Measurements from ENCODE around the gene DCC. TPM values are rescaled to one million over a fixed set of nuclear protein-coding genes. Genes with fewer than 3 reads are reported as not detected.

The DCC gene
- total RNA-seq, 2 experiments from 2014 or later: not detected

DNA sequence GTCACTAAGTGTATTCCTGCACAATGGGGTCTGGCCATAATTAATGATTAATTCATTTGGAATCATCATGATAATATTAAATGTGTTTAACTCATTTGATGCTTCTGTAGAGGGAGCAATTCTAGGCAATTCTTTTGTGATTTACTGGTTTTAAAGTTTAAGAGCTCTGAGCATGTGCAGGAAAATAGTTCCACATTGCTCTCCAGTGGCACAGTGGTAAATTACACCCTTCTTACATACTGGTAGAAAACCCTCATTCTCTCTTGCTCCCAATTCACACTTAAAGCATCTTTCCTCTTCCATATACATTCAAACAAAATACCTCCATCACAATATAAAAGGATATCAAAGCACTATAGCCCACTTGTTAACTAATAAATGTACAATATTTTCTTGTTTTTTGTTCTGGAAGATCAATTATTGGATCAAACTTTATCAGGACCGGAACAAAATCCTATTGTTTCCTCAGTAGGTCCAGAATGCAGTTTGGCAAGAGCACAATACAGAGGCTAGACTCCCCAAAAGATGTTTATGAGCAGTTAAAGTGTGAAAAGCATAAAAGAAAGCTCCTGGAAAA is 1040.2 kb downstream of the DCC start:
- no peaks in the 10 kb centered on the region for H3K27me3 Mint-ChIP-seq
- H3K36me3 Mint-ChIP-seq (ENCODE audit: low read depth): no peaks in the 10 kb centered on the region
- CTCF ChIA-PET: no interaction called here
- no peak overlapping the region for H3K27ac Mint-ChIP-seq
- no peaks in the 10 kb centered on the region for H3K4me1 Mint-ChIP-seq
- POLR2A ChIA-PET: no interaction called here
- H3K4me3 Mint-ChIP-seq: no peak overlapping the region
- no peak for DNase-seq
- no peaks in the 10 kb centered on the region for H3K9me3 Mint-ChIP-seq

DNA sequence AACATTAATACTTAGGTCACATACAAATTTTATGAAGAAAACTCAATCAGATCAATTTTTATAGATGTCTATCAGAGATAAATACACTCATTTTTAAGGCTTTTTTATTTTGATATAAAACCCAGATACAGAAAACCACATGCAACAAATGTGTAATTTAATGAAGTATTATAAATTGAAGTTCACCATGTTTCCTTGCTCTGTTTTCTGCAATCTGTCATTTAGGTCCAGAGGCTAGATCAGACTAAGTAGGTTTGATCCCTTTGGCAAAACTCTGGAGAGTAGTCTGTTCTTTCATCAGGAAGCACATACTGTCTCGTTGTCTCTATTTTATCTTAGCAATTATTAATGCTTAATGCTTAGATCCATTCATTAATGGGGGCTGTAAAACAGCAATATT is 1042.9 kb downstream of the DCC start:
- H3K27ac Mint-ChIP-seq: no peak overlapping the region
- no peaks in the 10 kb centered on the region for H3K27me3 Mint-ChIP-seq
- no peak for DNase-seq
- no peak overlapping the region for H3K4me3 Mint-ChIP-seq
- no peaks in the 10 kb centered on the region for H3K9me3 Mint-ChIP-seq
- H3K36me3 Mint-ChIP-seq (ENCODE audit: low read depth): no peaks in the 10 kb centered on the region
- ChIA-PET POLR2A (no interaction called here), CTCF (no interaction called here)
- no peaks in the 10 kb centered on the region for H3K4me1 Mint-ChIP-seq

DNA sequence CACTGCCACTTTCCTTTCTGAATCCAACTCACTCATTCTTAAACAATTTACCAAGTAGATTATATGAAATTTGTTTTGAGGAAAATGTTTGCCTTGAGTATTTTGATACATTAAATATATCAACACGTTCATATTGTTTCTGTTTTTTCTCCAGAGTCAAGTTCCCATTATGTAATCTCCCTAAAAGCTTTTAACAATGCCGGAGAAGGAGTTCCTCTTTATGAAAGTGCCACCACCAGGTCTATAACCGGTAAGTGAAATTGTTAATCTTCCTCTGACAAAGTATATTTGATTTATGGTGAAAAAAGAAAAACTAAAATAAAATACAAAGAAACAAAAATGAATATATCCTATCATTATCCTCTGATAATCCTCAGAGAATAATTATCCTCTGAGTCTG is 1045.9 kb downstream of the DCC start:
- DNase-seq: no peak
- Mint-ChIP-seq H3K27ac (no peak overlapping the region), H3K36me3 (ENCODE audit: low read depth) (no peaks in the 10 kb centered on the region), H3K4me1 (no peaks in the 10 kb centered on the region), H3K9me3 (no peaks in the 10 kb centered on the region), H3K27me3 (no peaks in the 10 kb centered on the region), H3K4me3 (no peak overlapping the region)
- ChIA-PET CTCF (no interaction called here), POLR2A (no interaction called here)

DNA sequence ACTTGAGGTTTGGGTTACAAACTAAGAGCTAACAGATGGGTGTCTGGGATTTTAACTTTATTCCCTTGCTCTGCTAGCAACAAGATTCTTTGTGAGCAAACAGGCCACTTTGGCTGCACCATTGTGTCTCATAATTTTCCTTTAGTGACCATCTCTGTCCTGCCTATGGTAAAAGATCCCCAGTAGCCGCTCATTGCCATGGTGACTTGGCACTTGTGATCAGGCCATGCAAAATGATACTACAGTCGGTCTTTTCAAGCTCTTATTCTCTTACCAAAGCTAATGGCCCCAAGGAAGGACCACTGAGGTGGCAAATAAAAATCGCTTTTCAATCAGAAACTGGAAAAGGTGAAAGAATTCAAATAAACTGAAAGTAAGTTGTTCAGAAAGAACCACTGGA is 1047.6 kb downstream of the DCC start:
- H3K36me3 Mint-ChIP-seq (ENCODE audit: low read depth): no peaks in the 10 kb centered on the region
- no peaks in the 10 kb centered on the region for H3K27me3 Mint-ChIP-seq
- H3K9me3 Mint-ChIP-seq: no peaks in the 10 kb centered on the region
- no peaks in the 10 kb centered on the region for H3K4me1 Mint-ChIP-seq
- POLR2A ChIA-PET: no interaction called here
- no peak overlapping the region for H3K27ac Mint-ChIP-seq
- no peak overlapping the region for H3K4me3 Mint-ChIP-seq
- no peak for DNase-seq
- CTCF ChIA-PET: no interaction called here

DNA sequence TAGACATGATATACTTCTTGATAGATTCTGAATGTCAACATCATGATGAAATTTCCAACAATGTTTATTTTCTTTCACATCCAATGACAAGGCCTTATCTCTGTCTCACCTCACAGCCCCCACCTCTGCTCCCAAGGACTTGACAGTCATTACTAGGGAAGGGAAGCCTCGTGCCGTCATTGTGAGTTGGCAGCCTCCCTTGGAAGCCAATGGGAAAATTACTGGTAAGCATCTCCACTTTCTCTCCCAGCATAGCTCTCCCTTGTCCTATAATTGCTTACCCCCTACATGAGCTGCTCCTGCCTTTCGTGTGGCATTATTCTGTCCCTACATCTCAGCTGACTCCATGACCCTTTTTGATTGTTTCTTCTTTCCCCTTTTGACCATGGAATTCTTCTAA is 1062.7 kb downstream of the DCC start:
- H3K4me3 Mint-ChIP-seq: no peak overlapping the region
- ChIA-PET CTCF (no interaction called here), POLR2A (no interaction called here)
- H3K36me3 Mint-ChIP-seq (ENCODE audit: low read depth): no peaks in the 10 kb centered on the region
- no peak for DNase-seq
- H3K27ac Mint-ChIP-seq: no peak overlapping the region
- no peaks in the 10 kb centered on the region for H3K4me1 Mint-ChIP-seq
- no peaks in the 10 kb centered on the region for H3K27me3 Mint-ChIP-seq
- H3K9me3 Mint-ChIP-seq: peaks cover 5% of the 10 kb centered on the region

DNA sequence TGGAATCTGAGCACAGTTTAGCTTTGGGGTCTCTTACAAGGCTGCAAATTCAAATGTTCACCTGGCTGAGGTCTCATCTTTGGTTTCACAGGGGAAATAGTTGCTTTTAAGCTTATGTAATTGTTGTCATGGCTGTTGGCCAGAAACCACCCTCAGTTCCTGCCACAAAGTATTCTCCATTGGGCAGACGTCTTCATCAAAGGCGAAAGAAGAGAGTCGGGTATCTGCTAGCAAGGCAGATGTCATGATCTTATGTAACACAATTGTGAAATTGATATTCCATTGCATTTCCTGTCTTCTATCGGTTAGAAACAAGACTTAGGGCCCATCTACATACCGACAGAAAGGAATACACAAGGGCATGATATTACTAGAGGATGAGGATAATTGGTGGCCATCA is 1068.3 kb downstream of the DCC start:
- DNase-seq: no peak
- Mint-ChIP-seq H3K4me1 (no peaks in the 10 kb centered on the region), H3K27ac (no peak overlapping the region), H3K36me3 (ENCODE audit: low read depth) (no peaks in the 10 kb centered on the region), H3K27me3 (no peaks in the 10 kb centered on the region), H3K9me3 (no peaks in the 10 kb centered on the region), H3K4me3 (no peak overlapping the region)
- CTCF ChIA-PET: no interaction called here
- POLR2A ChIA-PET: no interaction called here

DNA sequence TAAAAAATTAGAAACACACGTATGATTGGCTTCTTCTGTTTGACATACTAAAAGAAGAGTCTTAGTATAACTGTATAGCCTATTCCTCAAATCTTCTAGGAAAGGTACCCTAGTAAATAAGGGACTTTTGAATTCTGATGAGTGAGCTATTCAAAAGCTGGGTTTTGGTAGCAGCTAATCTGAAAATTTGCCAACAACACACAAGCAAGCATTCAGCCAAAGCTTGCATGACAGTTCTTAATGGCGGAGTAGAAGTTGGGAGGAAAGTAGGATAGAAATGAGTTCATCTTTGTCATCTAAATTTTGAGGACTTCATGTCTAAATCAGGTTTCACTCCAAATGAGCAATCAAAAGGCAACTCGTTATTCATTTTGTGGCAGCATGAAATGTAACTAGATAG is 1071.5 kb downstream of the DCC start:
- H3K4me3 Mint-ChIP-seq: no peak overlapping the region
- POLR2A ChIA-PET: no interaction called here
- H3K27ac Mint-ChIP-seq: no peak overlapping the region
- H3K4me1 Mint-ChIP-seq: no peaks in the 10 kb centered on the region
- CTCF ChIA-PET: no interaction called here
- peaks cover 1% of the 10 kb centered on the region for H3K9me3 Mint-ChIP-seq
- no peak for DNase-seq
- no peaks in the 10 kb centered on the region for H3K27me3 Mint-ChIP-seq
- no peaks in the 10 kb centered on the region for H3K36me3 Mint-ChIP-seq (ENCODE audit: low read depth)

DNA sequence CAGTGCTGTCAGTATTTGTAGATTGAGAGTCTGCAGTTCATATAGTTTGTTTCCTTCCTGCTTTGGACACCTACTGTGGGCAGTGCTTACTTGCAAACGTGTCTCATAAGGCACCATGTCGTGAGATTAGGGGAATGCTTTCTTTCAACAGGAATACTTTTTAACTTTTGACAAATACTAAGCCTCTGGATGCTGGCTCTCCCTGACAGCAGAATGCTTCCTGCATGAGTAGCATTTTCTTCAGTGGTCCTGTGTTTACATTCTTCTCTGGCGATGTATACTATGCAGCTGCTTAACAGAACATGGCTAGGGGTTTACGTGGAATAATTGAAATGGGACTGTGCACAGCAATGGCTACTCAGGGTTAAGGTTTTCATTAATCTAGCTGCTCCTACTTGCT is 1077.0 kb downstream of the DCC start:
- ChIA-PET CTCF (no interaction called here), POLR2A (no interaction called here)
- no peak overlapping the region for H3K4me3 Mint-ChIP-seq
- H3K4me1 Mint-ChIP-seq: no peaks in the 10 kb centered on the region
- H3K27ac Mint-ChIP-seq: no peak overlapping the region
- DNase-seq: no peak
- H3K9me3 Mint-ChIP-seq: peaks cover 3% of the 10 kb centered on the region
- no peaks in the 10 kb centered on the region for H3K27me3 Mint-ChIP-seq
- H3K36me3 Mint-ChIP-seq (ENCODE audit: low read depth): no peaks in the 10 kb centered on the region

DNA sequence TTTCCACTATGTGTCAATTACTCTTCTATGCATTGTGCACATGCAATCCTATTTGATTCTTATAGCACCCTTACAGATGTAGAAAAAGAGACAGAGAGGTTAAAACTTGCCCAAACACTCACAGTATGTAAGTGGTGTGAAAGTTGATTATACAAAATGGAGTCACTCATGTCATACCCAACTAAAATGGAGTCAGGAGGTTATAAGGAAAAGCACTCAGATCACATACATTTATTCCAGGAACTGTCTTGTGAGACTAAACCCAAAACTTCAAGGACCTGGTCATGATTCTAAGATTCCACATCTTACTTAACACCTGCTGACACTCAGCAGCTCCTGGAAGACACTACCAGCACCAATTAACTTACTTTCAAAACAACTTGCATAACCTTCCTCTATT is 1081.9 kb downstream of the DCC start:
- H3K36me3 Mint-ChIP-seq (ENCODE audit: low read depth): no peaks in the 10 kb centered on the region
- DNase-seq: no peak
- H3K4me3 Mint-ChIP-seq: no peak overlapping the region
- H3K27me3 Mint-ChIP-seq: no peaks in the 10 kb centered on the region
- H3K4me1 Mint-ChIP-seq: no peaks in the 10 kb centered on the region
- ChIA-PET POLR2A (no interaction called here), CTCF (no interaction called here)
- peaks cover 2% of the 10 kb centered on the region for H3K9me3 Mint-ChIP-seq
- H3K27ac Mint-ChIP-seq: no peak overlapping the region

DNA sequence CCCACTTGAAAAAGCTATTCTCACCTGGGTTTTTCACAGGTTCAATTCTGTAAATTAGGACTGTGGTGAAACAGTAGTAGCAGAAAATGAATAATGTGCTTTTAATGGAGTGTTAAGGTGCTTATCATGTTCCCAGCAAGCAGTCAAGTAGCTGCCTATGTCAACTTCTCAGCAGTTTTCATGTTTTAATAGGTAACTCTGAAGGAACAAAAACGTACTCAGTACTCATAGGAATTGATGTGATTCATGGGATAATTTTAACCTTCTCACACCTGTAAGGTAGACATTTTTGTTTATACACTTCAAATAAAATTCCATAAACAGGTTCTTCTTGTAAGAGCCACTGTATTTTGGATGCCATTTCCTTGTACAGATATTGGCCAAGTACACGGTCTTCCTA is 1082.9 kb downstream of the DCC start:
- CTCF ChIA-PET: no interaction called here
- POLR2A ChIA-PET: no interaction called here

DNA sequence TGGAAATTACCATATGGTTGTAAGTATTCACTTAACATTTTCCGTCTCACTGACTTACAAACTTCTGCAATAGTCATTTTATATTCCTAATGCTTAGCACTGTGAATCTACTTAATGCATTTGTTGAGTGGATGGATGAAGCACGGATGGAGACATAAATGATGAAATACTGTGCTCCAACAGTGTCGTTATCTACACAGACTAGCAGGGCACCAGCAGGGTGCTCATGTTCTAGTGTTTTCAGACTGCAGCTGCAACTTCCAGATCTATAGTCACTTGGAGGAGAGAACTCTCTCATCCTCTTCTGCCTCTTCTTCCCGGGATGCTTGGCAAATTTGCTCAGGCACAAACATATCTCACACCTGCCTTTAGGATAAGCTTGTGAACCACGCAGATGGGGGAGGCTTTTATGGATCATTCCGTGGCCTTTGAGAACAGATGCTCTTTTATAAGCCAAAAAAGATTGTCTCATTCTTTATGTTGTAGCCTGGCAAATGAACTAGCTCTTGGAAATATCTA is 1086.7 kb downstream of the DCC start:
- Mint-ChIP-seq H3K4me3 (no peak overlapping the region), H3K27me3 (no peaks in the 10 kb centered on the region), H3K27ac (no peak overlapping the region), H3K9me3 (no peaks in the 10 kb centered on the region), H3K4me1 (no peaks in the 10 kb centered on the region), H3K36me3 (ENCODE audit: low read depth) (no peaks in the 10 kb centered on the region)
- ChIA-PET CTCF (no interaction called here), POLR2A (no interaction called here)
- DNase-seq: no peak

More for the DNA sequence above, 1082.9 kb downstream of the DCC start:
- no peak overlapping the region for H3K27ac Mint-ChIP-seq
- no peaks in the 10 kb centered on the region for H3K27me3 Mint-ChIP-seq
- H3K4me3 Mint-ChIP-seq: no peak overlapping the region
- H3K9me3 Mint-ChIP-seq: peaks cover 2% of the 10 kb centered on the region
- H3K36me3 Mint-ChIP-seq (ENCODE audit: low read depth): no peaks in the 10 kb centered on the region
- H3K4me1 Mint-ChIP-seq: no peaks in the 10 kb centered on the region
- DNase-seq: no peak

DNA sequence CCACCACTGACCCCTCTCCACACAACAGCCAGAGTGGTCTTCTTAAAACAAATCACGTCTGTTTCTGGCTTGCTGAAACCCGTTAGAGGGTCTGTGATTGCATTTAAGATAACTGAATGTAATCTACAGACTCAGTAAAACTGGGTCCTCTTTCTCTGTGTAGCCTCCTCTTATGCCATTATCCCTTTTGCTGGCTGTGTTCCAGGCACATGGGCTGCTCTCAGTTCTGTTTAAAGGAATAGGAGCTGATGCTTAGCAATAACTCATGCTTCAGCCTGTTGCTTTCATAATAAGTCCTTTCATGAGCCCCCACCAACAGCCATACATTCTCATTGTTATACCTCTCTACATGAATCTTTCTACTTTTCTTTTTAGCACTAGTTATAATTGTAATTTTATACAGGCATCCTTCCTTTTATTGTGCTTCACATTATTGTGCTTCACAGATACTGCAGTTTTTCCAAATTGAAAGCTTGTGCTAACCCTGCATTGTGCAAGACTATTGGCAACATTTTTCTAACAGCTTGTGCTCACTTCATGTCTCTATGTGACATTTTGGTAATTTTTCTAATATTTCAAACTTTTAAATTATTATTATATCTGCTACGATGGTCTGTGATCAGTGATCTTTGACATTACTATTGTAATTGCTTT is 1101.9 kb downstream of the DCC start:
- H3K27ac Mint-ChIP-seq: no peak overlapping the region
- no peak for DNase-seq
- ChIA-PET CTCF (no interaction called here), POLR2A (no interaction called here)
- no peaks in the 10 kb centered on the region for H3K27me3 Mint-ChIP-seq
- peaks cover 11% of the 10 kb centered on the region for H3K9me3 Mint-ChIP-seq
- H3K4me1 Mint-ChIP-seq: no peaks in the 10 kb centered on the region
- H3K4me3 Mint-ChIP-seq: no peak overlapping the region
- H3K36me3 Mint-ChIP-seq (ENCODE audit: low read depth): no peaks in the 10 kb centered on the region

DNA sequence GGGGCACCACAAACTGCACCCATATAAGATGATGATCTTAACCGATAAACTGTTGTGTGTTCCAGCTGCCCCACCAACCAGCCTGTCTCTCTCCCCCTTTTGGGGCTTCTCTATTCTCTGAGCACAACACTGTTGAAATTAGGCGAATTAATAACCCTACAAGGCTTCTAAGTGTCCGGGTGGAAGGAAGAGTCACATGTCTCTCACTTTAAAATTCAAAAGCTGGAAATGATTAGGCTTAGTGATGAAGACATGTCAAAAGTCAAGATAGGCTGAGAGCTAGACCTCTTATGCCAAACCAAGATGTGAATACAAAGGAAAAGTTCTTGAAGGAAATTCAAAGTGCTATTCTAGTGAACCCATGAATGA is 1102.4 kb downstream of the DCC start:
- DNase-seq: no peak
- H3K27me3 Mint-ChIP-seq: no peaks in the 10 kb centered on the region
- H3K4me3 Mint-ChIP-seq: no peak overlapping the region
- H3K36me3 Mint-ChIP-seq (ENCODE audit: low read depth): no peaks in the 10 kb centered on the region
- CTCF ChIA-PET: no interaction called here
- peaks cover 11% of the 10 kb centered on the region for H3K9me3 Mint-ChIP-seq
- POLR2A ChIA-PET: no interaction called here
- no peak overlapping the region for H3K27ac Mint-ChIP-seq
- H3K4me1 Mint-ChIP-seq: no peaks in the 10 kb centered on the region

DNA sequence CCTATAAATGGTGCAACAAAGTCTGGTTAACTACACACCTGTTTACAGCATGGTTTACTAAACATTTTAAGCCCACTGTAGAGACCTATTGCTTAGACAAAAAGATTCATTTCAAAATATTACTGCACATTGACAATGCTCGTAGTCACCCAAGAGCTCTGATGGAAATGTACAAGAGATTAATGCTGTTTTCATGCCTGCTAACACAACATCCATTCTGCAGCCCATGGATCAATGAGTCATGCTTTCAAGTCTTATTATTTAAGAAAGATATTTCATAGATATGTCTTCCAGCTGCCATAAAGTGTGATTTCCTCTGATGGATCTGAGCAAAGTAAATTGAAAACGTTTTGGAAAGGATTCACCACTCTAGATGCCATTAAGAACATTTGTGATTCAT is 1103.3 kb downstream of the DCC start:
- no peak overlapping the region for H3K4me3 Mint-ChIP-seq
- H3K27me3 Mint-ChIP-seq: no peaks in the 10 kb centered on the region
- no peaks in the 10 kb centered on the region for H3K36me3 Mint-ChIP-seq (ENCODE audit: low read depth)
- POLR2A ChIA-PET: no interaction called here
- H3K9me3 Mint-ChIP-seq: peaks cover 8% of the 10 kb centered on the region
- DNase-seq: no peak
- CTCF ChIA-PET: no interaction called here
- H3K27ac Mint-ChIP-seq: no peak overlapping the region
- H3K4me1 Mint-ChIP-seq: no peaks in the 10 kb centered on the region

Measured in activated CD4-positive, alpha-beta memory T cell treated with anti-CD3 and anti-CD28 coated beads, Interleukin-2, amount 10 ng/mL, durations not matched to agents 7 days and 5 days (primary cell).